ENCODE data around the gene ELF5. TPM values are rescaled to one million over a fixed set of nuclear protein-coding genes. Genes with fewer than 3 reads are reported as not detected.

The ELF5 gene
- total RNA-seq, 2 donors from 2014 or later = 0.18 to 2.7 TPM

- H3K27me3 ChIP-seq (replicated peaks; ENCODE audit: insufficient read depth) = no peaks in the 10 kb centered on the region
- intact Hi-C loops (cut with DNase I) = no loop called here
Observed at GRCh38 chr11:34447044-34447443, 66.5 kb downstream of the ELF5 start.

GRCh38 chr11:34446386-34446785 is 67.2 kb downstream of the ELF5 start:
- Histone ChIP-seq H3K9me3 (no peaks in the 10 kb centered on the region), H3K4me3 (no peak overlapping the region), H3K36me3 (no peaks in the 10 kb centered on the region), H3K27ac (no peak overlapping the region), H3K4me1 (replicated peaks) (no peaks in the 10 kb centered on the region), H3K27me3 (replicated peaks; ENCODE audit: insufficient read depth) (no peaks in the 10 kb centered on the region)
- WGBS = 74% methylated on average over 5 of the region's 5 CpGs
- TF ChIP-seq POLR2AphosphoS5 (IDR thresholded peaks at IDR 0.05) (no peak), POLR2A (IDR thresholded peaks at IDR 0.05) (no peak)
- TF ChIP-seq, protein P1, sequence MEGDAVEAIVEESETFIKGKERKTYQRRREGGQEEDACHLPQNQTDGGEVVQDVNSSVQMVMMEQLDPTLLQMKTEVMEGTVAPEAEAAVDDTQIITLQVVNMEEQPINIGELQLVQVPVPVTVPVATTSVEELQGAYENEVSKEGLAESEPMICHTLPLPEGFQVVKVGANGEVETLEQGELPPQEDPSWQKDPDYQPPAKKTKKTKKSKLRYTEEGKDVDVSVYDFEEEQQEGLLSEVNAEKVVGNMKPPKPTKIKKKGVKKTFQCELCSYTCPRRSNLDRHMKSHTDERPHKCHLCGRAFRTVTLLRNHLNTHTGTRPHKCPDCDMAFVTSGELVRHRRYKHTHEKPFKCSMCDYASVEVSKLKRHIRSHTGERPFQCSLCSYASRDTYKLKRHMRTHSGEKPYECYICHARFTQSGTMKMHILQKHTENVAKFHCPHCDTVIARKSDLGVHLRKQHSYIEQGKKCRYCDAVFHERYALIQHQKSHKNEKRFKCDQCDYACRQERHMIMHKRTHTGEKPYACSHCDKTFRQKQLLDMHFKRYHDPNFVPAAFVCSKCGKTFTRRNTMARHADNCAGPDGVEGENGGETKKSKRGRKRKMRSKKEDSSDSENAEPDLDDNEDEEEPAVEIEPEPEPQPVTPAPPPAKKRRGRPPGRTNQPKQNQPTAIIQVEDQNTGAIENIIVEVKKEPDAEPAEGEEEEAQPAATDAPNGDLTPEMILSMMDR (IDR thresholded peaks at IDR 0.05) = no peak
- DNase-seq (ENCODE audit: low spot score) = no peak
- intact Hi-C loops (cut with DNase I) = no loop called here

More at GRCh38 chr11:34447044-34447443, 66.5 kb downstream of the ELF5 start:
- H3K36me3 ChIP-seq = no peaks in the 10 kb centered on the region
- TF ChIP-seq POLR2AphosphoS5 (IDR thresholded peaks at IDR 0.05) (no peak), POLR2A (IDR thresholded peaks at IDR 0.05) (no peak)
- TF ChIP-seq, protein P1 (IDR thresholded peaks at IDR 0.05) = no peak
- no peaks in the 10 kb centered on the region for H3K9me3 ChIP-seq
- no peak for DNase-seq (ENCODE audit: low spot score)
- H3K27ac ChIP-seq = no peak overlapping the region
- H3K4me3 ChIP-seq = no peak overlapping the region
- no peaks in the 10 kb centered on the region for H3K4me1 ChIP-seq (replicated peaks)

GRCh38 chr11:34445956-34446355 is 67.6 kb downstream of the ELF5 start:
- Histone ChIP-seq H3K4me3 (no peak overlapping the region), H3K9me3 (no peaks in the 10 kb centered on the region), H3K36me3 (no peaks in the 10 kb centered on the region), H3K4me1 (replicated peaks) (no peaks in the 10 kb centered on the region), H3K27me3 (replicated peaks; ENCODE audit: insufficient read depth) (no peaks in the 10 kb centered on the region), H3K27ac (no peak overlapping the region)
- 76% methylated on average over 4 of the region's 4 CpGs for WGBS
- DNase-seq (ENCODE audit: low spot score) = no peak
- TF ChIP-seq, protein P1 (IDR thresholded peaks at IDR 0.05) = no peak
- no peak for TF ChIP-seq POLR2A (IDR thresholded peaks at IDR 0.05)
- no peak for TF ChIP-seq POLR2AphosphoS5 (IDR thresholded peaks at IDR 0.05)
- intact Hi-C loops (cut with DNase I) = no loop called here

DNA sequence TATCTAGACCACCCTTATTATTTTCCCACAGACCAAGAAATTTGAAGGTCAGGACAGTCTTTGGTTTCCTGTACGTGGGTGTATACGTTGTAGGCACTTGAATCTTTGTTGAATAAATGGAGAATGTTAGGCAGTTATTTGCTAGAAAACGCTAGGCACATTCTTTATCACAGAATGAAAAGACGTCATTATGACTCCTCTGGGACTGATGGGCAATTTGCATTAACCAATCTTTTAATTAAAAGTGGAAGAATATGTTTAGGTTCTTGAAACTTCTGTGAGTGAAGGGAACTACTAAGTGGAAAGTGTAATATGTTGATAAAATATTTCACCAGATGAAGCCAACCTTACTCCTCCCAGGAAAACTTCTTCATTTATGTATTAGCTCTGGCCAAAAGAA is 69.2 kb downstream of the ELF5 start:
- WGBS = 80% methylated on average over 4 of the region's 4 CpGs
- intact Hi-C loops (cut with DNase I) = no loop called here
- no peak overlapping the region for H3K27ac ChIP-seq
- H3K36me3 ChIP-seq = no peaks in the 10 kb centered on the region
- no peak overlapping the region for H3K4me3 ChIP-seq
- no peak for DNase-seq (ENCODE audit: low spot score)
- H3K27me3 ChIP-seq (replicated peaks; ENCODE audit: insufficient read depth) = no peaks in the 10 kb centered on the region
- no peaks in the 10 kb centered on the region for H3K4me1 ChIP-seq (replicated peaks)
- TF ChIP-seq, protein P1 (IDR thresholded peaks at IDR 0.05) = no peak
- TF ChIP-seq POLR2AphosphoS5 (IDR thresholded peaks at IDR 0.05) = no peak
- no peak for TF ChIP-seq POLR2A (IDR thresholded peaks at IDR 0.05)
- no peaks in the 10 kb centered on the region for H3K9me3 ChIP-seq

- intact Hi-C loops (cut with DNase I) = no loop called here
- Histone ChIP-seq H3K27me3 (replicated peaks; ENCODE audit: insufficient read depth) (no peaks in the 10 kb centered on the region), H3K4me3 (no peak overlapping the region), H3K9me3 (no peaks in the 10 kb centered on the region), H3K4me1 (replicated peaks) (no peaks in the 10 kb centered on the region), H3K27ac (no peak overlapping the region), H3K36me3 (no peaks in the 10 kb centered on the region)
- no peak for TF ChIP-seq POLR2A (IDR thresholded peaks at IDR 0.05)
- TF ChIP-seq POLR2AphosphoS5 (IDR thresholded peaks at IDR 0.05) = no peak
- TF ChIP-seq, protein P1 (IDR thresholded peaks at IDR 0.05) = no peak
- 74% methylated on average over 3 of the region's 3 CpGs for WGBS
- no peak for DNase-seq (ENCODE audit: low spot score)
Observed at GRCh38 chr11:34443136-34443535, 70.5 kb downstream of the ELF5 start.

Measured in prostate gland (tissue), 2 donors.